Ramos (cell line): Measurements from ENCODE around the gene TOM1L2.
"Not testable (repeated sequence)": the region's sequence is repeated elsewhere in the genome, so short reads cannot be mapped to it uniquely, and the experiment has no call there.

Source experiments
- in situ Hi-C: fragments of 300-500 bp; cut with MboI; formaldehyde crosslinking; loops from one replicate; pipeline ENCODE4 v1.14.3; 2022; ENCODE audit warnings: low sequenced_read_pairs; ENCODE audit not compliant: unreplicated experiment

Gene TOM1L2

DNA sequence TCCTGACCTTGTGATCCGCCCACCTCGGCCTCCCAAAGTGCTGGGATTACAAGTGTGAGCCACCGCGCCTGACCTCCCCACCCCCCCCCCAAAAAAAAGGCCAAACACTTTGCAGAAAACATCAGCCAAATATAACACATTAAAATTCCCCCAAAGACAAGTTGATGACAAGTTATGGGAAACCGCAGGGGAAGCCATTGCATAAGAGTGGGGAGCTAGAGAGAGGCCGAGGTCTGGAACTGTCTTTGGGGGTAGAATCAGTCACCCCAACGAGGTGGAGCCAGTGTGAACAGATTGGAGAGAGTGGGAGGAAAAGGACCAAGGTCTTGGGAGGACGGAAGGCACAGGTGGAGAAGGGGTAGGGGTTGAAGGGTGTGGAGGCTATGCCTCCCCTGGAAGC is 3.2 kb upstream of the TOM1L2 start:
- in situ Hi-C loops: no loop called here

DNA sequence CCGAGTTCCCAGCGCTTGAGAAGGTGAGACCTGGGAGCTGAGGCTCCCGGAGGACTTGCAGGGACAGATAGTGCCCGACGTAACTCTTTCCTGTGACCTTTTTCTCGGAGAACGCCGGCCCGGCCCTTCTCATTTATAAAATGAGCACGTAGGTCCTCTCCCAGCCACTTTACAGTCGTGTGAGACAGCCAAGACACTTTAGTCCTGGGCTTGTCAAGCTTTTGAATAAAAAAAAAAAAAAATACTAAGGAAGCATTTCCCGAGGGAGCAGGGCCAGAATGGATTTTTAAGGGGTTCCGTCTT is 703 bp upstream of the TOM1L2 start:
- in situ Hi-C loops: no loop called here

DNA sequence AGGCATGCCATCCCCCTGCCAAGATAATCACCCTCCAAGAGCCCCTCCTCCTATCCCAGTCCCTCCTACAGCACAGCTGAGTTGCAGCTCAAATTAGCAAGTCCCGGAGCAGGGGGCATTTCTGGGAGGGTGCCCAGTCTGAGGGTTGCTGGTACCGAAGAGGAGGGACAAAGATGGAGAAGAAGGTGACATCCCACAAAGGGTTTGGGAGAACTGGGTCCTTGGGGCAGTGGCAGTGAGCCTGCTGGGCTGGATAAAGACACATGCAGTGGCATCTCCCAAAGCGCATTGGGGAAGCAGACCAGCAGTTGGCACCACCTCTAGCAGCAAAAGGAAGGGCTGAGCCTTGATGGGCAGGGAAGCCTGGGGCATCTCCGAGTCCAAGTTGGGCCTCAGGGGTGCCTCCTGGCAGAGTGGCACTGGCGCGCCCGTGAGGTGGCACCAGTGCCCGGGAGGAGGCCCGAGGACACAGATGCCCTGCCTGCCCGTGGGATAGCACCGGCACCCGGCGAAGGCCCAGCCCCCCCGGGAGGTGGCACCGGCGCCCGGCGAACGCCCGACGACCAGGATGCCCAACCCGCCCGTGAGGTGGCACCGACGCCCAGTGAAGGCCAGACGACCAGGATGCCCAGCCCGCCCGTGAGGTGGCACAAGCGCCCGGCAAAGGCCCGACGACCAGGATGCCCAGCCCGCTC is 622 bp downstream of the TOM1L2 start:
- in situ Hi-C loops: no loop called here

DNA sequence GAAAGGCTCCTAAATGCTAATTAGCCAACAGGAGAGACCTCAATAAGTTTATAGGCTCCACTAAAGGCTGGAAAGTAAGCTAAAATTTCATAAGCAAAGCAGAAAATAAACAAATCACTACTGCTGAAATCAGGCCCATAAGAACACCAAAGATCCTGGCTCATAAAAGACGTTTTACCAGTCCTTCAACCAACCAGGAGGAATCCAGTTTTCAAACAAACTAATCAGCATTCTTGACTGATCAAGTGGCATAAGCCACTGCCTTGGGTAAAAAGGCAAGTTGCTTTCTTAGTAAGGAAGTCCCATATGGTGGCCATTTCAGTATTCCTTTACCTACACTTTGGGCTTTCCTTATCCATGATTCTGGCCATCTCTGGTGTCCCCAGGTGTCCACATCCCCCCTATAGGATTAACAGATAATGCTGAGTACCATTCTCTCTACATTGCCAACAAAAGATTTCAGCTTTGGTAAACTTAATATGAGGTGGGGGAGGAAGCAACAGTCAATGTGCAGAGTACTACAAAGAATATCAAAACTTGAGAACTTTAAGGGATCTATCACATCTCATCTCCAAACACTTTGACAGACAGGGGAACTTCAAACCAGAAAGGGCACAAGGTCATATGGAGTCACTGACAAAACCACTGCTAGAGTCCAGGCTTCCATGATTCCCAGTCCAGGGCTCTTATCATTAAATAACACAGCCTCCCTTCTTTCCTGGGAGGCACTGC is 1.3 kb downstream of the TOM1L2 start:
- in situ Hi-C loops: no loop called here

DNA sequence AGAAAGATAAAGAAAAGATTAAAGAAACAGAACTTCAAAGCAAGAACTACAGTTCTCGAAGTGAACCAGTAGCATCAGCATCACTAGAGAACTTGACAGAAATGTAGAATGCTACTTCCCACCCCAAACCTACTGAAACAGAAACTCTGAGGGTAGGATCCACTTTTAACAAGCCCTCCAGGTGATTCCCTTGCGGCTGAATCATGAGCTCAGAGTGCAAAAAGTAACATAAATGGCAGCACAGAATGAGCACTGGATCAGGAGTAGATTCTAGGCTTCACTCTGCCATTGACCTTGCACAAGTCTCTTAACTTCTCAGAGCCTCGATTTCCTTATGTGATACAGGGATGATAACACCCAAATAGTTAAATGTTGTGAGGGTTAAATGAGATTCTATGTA is 5.8 kb downstream of the TOM1L2 start:
- in situ Hi-C loops: no loop called here

DNA sequence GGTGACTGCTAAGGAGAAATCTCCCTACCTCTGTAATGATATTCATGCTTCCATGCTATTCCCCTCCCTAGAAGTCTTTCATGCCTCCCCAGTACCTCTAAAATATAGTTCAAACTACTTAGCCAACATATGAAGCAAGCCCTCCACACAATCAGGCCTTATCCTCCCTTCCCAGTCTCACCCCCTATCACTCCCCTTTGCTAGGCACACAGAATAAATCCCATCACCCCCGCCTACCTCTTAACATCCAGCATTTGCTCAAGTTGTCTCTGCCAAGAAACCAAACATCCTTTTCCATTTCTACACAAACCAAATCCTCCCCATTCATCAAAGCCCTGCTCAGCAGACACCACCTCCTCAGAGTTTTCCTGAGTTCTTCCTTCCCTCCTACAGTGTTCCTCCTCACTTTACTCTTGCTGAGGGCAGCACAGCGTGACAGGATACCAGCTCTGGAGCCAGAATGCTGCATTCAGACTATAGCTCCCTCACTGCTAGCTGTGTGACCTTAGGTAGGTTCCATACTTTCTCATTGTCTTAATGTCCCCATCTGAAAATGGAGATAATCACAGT is 7.0 kb downstream of the TOM1L2 start:
- in situ Hi-C loops: no loop called here

DNA sequence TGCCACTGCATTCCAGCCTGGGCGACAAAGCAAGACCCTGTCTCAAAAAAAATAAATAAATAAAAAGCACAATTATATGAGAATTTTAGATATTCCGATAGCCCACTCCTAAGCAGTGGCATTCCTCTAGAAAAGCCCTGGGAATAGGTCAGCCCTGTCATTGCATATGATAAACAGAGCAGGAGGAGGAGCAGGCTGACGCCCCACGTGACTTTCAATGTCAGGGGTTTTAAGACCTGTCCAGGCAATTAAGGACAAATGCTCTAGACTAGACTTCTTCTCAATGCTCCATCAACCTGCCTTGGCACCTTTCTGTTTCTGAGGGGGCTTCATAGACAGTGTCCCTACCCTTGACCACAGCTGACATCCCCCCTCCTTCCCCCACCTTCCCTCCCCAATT is 7.5 kb downstream of the TOM1L2 start:
- in situ Hi-C loops: no loop called here

DNA sequence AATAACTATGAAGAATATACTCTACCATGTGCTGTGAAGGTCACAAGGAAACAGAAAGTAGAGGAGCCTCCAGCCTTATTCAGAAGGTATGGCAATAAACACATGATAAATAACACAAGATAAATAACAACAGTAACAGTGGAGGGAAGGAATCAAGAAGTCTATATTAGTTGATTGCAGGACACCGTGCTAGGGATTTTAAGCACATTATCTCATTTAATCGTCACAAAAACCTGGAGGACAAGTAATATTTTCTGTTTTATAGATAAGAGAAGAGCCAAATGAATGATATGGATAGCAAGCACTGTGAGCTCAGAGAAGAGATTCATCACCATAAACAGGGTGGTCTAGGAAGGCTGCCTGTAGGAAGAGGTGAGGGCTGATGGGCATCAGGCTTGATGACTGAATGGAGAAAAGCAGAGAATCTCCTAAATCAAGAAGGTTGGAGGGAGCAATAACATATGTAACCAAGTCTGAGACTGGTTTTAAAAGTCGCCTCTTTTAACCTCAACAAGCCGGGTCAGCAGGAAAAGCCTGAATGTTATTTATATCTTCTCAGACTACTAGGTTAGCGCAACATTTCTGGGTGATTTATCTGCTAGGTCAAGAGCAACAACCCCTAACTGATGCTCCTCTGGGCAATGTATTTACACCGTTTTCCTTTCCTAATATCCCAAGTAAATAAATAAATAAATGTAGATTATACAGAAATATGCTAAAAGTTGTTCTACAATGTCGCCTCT is 8.3 kb downstream of the TOM1L2 start:
- in situ Hi-C loops: no loop called here

DNA sequence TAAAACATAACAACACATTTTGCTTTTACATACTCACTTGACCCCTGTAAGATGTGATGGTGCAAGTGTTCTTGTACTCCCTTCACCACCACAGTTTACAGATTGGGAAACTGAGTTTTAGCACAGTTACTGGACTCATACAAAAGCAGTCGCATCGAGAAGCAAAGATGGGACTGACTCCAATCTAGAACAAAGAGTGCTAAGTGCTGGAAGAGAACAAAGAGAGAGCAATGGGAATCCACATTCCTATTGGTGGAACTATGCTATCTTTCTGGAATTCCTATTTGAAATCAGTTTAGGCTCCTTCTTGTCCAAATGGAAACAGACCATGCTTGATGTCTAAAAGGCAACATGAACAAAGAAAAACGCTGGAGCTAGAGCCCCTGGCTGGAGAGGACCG is 9.1 kb downstream of the TOM1L2 start:
- in situ Hi-C loops: no loop called here

DNA sequence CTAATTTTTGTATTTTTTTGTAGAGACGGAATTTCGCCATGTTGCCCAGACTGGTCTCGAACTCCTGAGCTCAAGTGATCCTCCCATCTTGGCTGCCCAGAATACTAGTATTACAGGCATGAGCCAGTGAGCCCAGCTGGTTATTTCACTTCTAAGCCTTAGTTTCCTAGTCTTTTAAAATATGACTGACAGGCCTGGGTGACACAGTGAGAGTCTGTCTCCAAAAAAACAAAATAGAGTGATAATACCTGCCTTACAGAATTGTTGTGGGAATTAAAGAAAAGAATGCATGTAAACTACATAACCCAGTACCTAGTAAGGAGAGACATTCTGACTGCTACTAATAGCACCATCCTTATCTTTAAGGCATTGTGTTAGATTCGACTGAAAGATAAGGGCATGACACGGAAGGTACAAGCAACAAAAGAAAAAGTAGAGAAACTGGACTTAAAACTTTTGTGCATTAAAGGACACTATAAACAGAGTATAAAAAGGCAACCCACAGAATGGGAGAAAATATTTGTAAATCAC is 11.6 kb downstream of the TOM1L2 start:
- in situ Hi-C loops: no loop called here

DNA sequence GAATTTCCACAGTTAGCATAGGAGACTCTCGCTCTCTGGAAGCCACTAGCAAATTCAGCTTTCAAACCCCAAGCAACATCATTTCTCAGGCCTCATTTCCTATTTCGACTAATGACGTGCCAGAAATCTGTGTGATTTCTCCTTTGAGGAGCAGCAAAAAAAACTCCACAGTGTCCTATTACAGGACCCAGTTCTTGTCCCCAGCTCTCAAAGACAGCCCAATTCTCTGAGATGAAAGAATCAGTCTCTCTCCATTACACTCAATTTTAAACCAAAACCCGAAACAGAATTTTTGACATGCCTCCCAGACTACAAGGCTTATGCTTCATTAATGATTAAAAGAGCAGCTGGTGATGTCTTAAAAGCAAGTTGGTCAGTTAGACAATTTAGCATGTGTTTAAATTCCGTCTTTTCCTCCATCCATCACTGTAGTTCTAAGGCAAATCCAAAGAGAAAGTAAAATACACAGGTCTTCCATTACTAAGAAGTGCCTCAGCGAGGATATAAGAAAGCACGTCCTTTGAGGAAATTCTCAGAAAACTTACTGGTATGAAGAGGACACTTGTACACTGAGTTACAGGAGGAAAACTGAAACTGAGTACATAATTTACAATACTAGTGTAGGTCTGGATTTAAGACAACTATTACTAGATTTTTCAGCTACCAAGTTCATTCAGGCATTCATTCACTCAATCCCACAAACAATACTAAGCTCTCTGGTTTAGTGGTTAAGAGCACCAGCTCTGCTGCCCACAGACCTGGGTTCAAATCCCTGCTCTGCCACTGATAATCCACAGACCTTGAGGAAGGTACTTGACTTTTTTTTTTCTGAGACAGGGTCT is 12.5 kb downstream of the TOM1L2 start:
- in situ Hi-C loops: no loop called here

DNA sequence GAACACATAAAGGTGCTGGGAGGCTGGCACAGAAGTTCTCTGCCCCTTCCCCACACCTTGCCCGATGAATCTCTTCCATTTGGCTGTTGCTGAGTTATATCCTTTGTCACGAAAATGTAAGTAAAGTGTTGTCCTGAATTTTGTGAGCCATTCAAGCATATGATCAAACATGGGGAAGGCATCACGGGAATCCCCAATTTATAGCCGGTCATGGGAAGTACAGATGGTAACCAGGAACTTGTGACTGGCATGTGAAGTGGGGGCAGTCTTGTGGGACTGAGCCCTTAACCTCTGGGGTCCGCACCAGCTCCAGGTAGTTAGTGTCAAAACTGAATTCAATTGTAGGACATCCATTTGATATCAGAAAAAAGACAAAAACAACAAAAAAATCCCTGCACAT is 13.2 kb downstream of the TOM1L2 start:
- in situ Hi-C loops: no loop called here

DNA sequence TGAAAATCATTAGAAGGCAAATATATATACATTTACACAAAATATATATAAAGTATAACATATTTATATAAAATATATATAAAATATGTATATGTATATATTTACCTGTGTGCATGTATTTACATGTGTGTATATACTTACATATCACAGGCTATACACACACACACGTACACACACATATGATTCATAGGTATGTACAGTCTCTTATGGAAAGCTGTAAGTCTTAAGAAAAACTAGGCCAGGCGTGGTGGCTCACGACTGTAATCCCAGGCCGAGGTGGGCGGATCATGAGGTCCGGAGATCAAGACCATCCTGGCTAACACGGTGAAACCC is 14.7 kb downstream of the TOM1L2 start:
- in situ Hi-C loops: no loop called here

DNA sequence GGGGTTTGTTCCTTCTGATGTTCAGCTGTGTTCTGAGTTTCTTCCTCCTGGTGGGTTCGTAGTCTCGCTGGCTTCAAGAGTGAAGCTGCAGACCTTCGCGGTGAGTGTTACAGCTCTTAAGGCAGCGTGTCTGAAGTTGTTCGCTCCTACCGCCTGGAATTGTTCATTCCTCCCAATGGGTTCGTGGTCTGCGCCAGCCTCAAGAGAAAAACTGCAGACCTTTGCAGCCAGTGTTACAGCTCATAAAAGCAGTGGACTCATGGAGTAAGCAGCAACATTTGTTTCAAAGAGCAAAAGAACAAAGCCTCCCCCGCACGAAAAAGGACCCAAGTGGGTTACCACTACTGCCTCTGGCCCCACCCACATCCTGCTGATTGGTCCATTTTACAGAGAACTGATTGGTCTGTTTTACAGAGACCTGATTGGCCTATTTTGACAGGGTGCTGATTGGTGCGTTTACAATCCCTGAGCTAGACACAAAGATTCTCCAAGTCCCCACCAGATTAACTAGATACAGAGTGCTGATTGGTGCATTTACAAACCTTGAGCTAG is 16.3 kb downstream of the TOM1L2 start:
- in situ Hi-C loops: not testable (repeated sequence)

DNA sequence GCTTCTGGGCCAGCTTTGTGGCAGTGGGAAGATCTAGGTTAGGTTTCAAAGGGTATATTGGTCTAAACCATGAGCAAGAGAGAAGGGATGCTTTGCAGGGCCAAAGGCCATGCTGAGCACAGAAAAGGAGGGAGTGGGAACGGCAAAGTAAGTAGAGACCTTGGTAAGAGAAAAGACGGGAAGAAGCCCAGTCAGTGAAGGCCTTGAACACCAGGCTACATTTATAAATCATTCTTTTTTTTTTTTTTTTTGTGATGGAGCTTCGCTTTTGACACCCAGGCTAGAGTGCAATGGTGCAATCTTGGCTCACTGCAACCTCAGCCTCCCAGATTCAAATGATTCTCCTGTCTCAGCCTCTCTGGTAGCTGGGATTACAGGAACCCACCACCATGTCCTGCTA is 18.1 kb downstream of the TOM1L2 start:
- in situ Hi-C loops: no loop called here

DNA sequence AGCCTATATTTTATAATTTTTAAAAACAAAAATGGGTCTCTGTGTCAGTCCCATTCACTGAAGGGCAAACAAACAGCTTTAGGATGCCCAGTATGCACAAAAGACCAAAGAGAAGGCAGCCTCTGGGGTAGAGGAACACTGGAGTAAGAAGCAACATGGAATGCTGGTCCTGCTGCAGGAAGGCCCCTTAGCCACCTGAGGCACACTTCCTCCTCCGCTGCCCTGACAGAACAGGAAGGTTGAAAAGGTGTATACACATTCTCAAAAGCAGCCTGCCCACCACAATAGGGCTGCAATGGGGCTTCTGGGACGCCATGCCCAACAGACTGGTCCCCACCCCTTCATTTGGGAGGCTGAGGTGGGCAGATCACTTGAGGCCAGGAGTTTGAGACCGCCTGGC is 19.5 kb downstream of the TOM1L2 start:
- in situ Hi-C loops: no loop called here

DNA sequence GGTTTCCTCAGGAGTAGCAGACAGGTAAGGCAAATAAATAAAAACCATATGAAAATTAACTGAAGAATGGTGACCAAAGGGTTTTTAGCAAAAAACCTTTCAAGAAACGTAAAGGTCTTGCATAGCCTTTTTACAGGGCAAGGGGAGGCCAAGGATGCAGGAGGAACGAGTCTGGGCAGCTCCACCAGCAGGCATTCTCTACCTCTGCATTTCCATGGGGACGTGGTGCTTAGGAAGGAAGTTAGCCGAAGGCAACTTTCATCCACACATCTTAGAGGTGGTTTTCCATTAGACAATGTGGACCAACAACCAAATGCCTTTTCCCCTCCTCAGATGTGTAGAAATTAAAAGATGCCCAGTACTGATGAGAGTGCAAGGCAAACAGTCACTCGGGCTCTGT is 20.7 kb downstream of the TOM1L2 start:
- in situ Hi-C loops: no loop called here

DNA sequence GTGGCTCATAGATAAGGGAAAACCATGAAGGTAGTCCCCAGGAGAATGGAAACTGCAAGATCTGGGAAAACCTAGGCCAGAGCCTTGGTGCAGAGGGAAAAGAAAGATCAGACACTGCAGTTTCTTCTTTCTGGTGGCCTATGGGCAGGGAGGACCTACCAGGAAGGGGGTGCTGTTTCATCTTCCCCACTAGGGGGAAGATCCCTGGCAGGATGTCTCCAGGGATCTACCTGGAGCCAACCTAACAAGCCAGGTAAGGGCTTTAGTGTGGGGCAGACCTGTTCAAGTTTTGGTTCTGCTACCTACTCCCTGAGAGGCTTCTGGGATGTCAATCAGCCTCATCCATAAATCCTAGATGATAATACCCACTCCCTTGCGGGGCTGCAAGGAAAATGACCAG is 21.4 kb downstream of the TOM1L2 start:
- in situ Hi-C loops: no loop called here

DNA sequence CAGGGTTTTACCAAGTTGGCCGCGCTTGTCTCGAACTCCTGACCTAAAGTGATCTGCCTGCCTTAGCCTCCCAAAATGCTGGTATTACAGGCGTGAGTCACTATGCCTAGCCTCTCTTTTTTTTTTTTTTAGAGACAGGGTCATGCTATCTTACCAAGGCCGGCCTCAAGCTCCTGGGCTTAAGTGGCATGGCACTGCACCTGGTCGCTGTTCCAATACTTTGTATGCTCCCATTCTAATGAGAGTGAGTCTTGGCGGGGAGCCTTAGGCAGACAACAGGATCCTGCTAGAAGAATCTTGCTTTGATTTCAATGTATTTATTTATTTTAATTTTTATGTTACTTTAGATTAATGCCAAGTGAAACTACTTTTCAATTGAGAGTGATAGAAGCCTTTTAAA is 21.9 kb downstream of the TOM1L2 start:
- in situ Hi-C loops: no loop called here

DNA sequence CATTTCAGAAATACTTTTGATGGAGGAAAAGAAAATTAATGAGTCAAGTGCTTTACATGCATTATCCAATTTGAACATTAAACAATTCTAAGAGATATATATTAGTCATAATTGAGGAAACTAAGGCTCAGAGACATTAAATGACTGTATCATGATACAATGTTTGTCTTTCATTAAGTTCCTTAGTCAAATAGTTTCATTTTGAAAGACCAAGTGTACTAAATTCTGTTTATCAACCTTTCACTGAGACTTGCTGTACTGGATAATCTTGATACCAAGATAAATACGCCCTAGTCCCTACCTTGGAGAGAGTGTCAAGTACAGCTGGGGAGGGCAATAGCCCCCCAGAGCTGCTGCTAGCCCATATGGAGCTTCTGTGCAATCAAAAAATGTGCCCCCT is 24.2 kb downstream of the TOM1L2 start:
- in situ Hi-C loops: no loop called here
